Smooth muscle cell (in vitro differentiated cells): ENCODE data around the gene CADM1. TPM values are rescaled to one million over a fixed set of nuclear protein-coding genes. Genes with fewer than 3 reads are reported as not detected.

Experiments
- DNase-seq: peaks from one replicate; lab custom pipeline; 2025; ENCODE audit not compliant: unreplicated experiment; lab: John Stamatoyannopoulos, UW
- H2AFZ ChIP-seq: fragments of 200-600 bp; sonication (generic); 2 replicates; pipeline ENCODE4 v1.6.0; 2016; ENCODE audit warnings: antibody characterized with exemption, low read depth, mild to moderate bottlenecking
- H3F3A ChIP-seq: fragments of 200-600 bp; sonication (generic); 2 replicates; pipeline ENCODE4 v1.6.0; 2017; ENCODE audit warnings: antibody characterized with exemption, low read depth
- H3K27ac ChIP-seq: fragments of 200-600 bp; sonication (generic); 2 replicates; pipeline ENCODE4 v1.5.1; 2016; ENCODE audit warnings: low read depth, mild to moderate bottlenecking
- H3K27me3 ChIP-seq: fragments of 200-600 bp; sonication (generic); 2 replicates; pipeline ENCODE4 v1.6.1; 2016; ENCODE audit warnings: low read depth, mild to moderate bottlenecking
- H3K36me3 ChIP-seq: fragments of 200-600 bp; sonication (generic); 2 replicates; pipeline ENCODE4 v1.5.1; 2016; ENCODE audit warnings: low read depth
- H3K4me1 ChIP-seq: fragments of 200-600 bp; sonication (generic); 2 replicates; pipeline ENCODE4 v1.5.1; 2016; ENCODE audit warnings: low read depth
- H3K4me2 ChIP-seq: fragments of 200-600 bp; sonication (generic); 2 replicates; pipeline ENCODE4 v1.6.0; 2016; ENCODE audit warnings: mild to moderate bottlenecking
- H3K4me3 ChIP-seq: fragments of 200-600 bp; sonication (generic); 2 replicates; pipeline ENCODE4 v1.5.1; 2016; ENCODE audit warnings: mild to moderate bottlenecking
- H3K79me2 ChIP-seq: fragments of 200-600 bp; sonication (generic); 2 replicates; pipeline ENCODE4 v1.6.0; 2016; ENCODE audit warnings: low read depth, mild to moderate bottlenecking
- H3K9ac ChIP-seq: fragments of 200-600 bp; sonication (generic); 2 replicates; pipeline ENCODE4 v1.6.0; 2016; ENCODE audit warnings: low read depth
- H3K9me3 ChIP-seq: fragments of 200-600 bp; sonication (generic); replicated peaks from 2 replicates; pipeline ENCODE4 v1.5.1; 2016; ENCODE audit warnings: low read depth
- H4K20me1 ChIP-seq: fragments of 200-600 bp; sonication (generic); 2 replicates; pipeline ENCODE4 v1.6.0; 2016; ENCODE audit warnings: low read depth
- WGBS: methylation state at CpG from one replicate; pipeline ENCODE4 v1.1.7; 2016; ENCODE audit warnings: low lambda C conversion rate; 5-methylcytosine and 5-hydroxymethylcytosine counted together
- polyA plus RNA-seq: library from polyadenylated mRNA; unstranded; fragments of >200 nt; fragmentation: Nextera tagmentation; extraction: Ambion mirVana; gene quantifications from 2 replicates; pipeline ENCODE4 v1.2.1, GENCODE V29; 2016
- total RNA-seq: library from RNA; depleted of rRNA; stranded (reverse); fragments of >200 nt; gene quantifications from 2 replicates; pipeline ENCODE4 v1.2.3, GENCODE V29; 2014
- TF ChIP-seq, protein P1 (sequence below): fragments of 200-600 bp; sonication (generic); IDR thresholded peaks from 2 replicates; pipeline ENCODE4 v1.5.1; 2017; ENCODE audit warnings: borderline replicate concordance, mild to moderate bottlenecking, antibody characterized with exemption; ENCODE audit not compliant: insufficient read depth, poor library complexity, severe bottlenecking

The CADM1 gene
- total and polyA plus RNA-seq, 2 experiments from 2014 or later = 158 to 167 TPM

DNA sequence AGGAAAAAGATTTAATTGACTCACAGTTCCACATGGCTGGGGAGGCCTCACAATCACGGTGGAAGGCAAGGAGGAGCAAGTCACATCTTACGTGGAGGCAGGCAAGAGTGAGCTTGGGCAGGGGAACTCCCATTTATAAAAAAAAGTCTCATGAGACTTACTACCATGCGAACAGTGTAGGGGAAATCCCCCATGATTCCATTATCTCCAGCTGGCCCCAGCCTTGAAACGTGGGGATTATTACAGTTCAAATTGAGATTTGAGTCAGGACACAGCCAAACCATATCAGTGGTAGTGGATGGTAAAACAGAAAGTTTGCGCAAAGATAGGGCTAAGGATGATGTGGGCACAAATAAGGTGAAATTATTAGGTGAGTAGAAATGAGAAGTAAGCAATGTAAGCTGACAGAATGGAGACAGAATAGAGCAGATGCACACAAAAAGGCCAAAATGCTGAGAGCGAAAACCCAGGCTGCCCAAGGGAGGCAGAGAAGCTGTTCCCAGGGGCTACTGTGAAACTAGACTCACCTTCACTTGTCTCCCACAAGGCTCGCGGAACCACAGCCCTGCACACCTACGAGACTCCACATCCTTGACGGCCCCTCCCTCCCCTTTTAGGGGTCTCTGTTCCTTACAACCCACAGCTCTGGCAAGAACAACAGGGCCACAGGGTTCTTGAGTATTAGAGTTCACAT is 377.6 kb downstream of the CADM1 start:
- Histone ChIP-seq H3K4me2 (no peak overlapping the region), H3F3A (no peaks in the 10 kb centered on the region), H3K27me3 (no peaks in the 10 kb centered on the region), H3K4me1 (no peaks in the 10 kb centered on the region), H3K9ac (no peak overlapping the region), H3K9me3 (no peaks in the 10 kb centered on the region), H3K4me3 (no peak overlapping the region), H3K36me3 (no peaks in the 10 kb centered on the region), H3K79me2 (no peaks in the 10 kb centered on the region), H2AFZ (no peak overlapping the region), H3K27ac (no peak overlapping the region), H4K20me1 (no peaks in the 10 kb centered on the region)
- DNase-seq = no peak
- WGBS = 76% methylated on average over 10 of the region's 10 CpGs
- TF ChIP-seq, protein P1, sequence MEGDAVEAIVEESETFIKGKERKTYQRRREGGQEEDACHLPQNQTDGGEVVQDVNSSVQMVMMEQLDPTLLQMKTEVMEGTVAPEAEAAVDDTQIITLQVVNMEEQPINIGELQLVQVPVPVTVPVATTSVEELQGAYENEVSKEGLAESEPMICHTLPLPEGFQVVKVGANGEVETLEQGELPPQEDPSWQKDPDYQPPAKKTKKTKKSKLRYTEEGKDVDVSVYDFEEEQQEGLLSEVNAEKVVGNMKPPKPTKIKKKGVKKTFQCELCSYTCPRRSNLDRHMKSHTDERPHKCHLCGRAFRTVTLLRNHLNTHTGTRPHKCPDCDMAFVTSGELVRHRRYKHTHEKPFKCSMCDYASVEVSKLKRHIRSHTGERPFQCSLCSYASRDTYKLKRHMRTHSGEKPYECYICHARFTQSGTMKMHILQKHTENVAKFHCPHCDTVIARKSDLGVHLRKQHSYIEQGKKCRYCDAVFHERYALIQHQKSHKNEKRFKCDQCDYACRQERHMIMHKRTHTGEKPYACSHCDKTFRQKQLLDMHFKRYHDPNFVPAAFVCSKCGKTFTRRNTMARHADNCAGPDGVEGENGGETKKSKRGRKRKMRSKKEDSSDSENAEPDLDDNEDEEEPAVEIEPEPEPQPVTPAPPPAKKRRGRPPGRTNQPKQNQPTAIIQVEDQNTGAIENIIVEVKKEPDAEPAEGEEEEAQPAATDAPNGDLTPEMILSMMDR = no peak

GRCh38 chr11:115126092-115126491 is 378.1 kb downstream of the CADM1 start:
- no peak for DNase-seq
- Histone ChIP-seq H4K20me1 (no peaks in the 10 kb centered on the region), H3F3A (no peaks in the 10 kb centered on the region), H3K9me3 (no peaks in the 10 kb centered on the region), H3K4me1 (no peaks in the 10 kb centered on the region), H3K9ac (no peak overlapping the region), H3K27me3 (no peaks in the 10 kb centered on the region), H3K36me3 (no peaks in the 10 kb centered on the region), H3K4me3 (no peak overlapping the region), H2AFZ (no peak overlapping the region), H3K4me2 (no peak overlapping the region), H3K79me2 (no peaks in the 10 kb centered on the region), H3K27ac (no peak overlapping the region)
- TF ChIP-seq, protein P1 = no peak
- 95% methylated on average over 2 of the region's 2 CpGs for WGBS

DNA sequence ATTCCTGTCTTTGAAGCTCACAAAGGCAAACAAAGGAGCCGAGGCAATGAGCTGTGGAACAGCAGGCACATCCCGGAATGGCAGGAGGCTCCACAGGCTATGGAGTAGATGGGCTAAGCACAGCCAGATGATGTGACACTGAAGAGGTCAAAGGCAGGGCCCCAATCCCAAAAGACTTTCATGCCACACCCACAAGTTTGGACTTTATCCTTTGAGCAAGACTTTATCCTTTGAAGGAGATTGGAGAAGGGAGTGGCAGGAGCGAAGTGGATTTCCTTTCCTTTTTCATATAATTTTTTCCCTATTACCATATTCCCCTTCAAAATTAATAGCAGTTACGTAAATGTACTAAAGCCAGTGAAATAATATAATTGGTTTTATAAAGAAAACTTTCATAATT is 379.4 kb downstream of the CADM1 start:
- no peaks in the 10 kb centered on the region for H4K20me1 ChIP-seq
- H3K79me2 ChIP-seq = no peaks in the 10 kb centered on the region
- no peak overlapping the region for H2AFZ ChIP-seq
- no peaks in the 10 kb centered on the region for H3K27me3 ChIP-seq
- H3K4me3 ChIP-seq = no peak overlapping the region
- H3F3A ChIP-seq = no peaks in the 10 kb centered on the region
- H3K4me1 ChIP-seq = no peaks in the 10 kb centered on the region
- DNase-seq = no peak
- 88% methylated on average over 4 of the region's 4 CpGs for WGBS
- H3K27ac ChIP-seq = no peak overlapping the region
- TF ChIP-seq, protein P1 = no peak
- H3K36me3 ChIP-seq = no peaks in the 10 kb centered on the region
- no peak overlapping the region for H3K4me2 ChIP-seq
- H3K9ac ChIP-seq = no peak overlapping the region
- no peaks in the 10 kb centered on the region for H3K9me3 ChIP-seq

- no peaks in the 10 kb centered on the region for H4K20me1 ChIP-seq
- H2AFZ ChIP-seq = no peak overlapping the region
- H3K36me3 ChIP-seq = no peaks in the 10 kb centered on the region
- no peaks in the 10 kb centered on the region for H3K27me3 ChIP-seq
- H3F3A ChIP-seq = no peaks in the 10 kb centered on the region
- no peaks in the 10 kb centered on the region for H3K79me2 ChIP-seq
- H3K9ac ChIP-seq = no peak overlapping the region
- no peak overlapping the region for H3K27ac ChIP-seq
- H3K4me2 ChIP-seq = no peak overlapping the region
- H3K4me3 ChIP-seq = no peak overlapping the region
- H3K9me3 ChIP-seq = no peaks in the 10 kb centered on the region
- TF ChIP-seq, protein P1 = no peak
- 84% methylated on average over 7 of the region's 7 CpGs for WGBS
- no peak for DNase-seq
- no peaks in the 10 kb centered on the region for H3K4me1 ChIP-seq
Measured at GRCh38 chr11:115123641-115124040, 380.6 kb downstream of the CADM1 start.
